Mononuclear cell (primary cell): ENCODE results near the gene ADH1C. TPM values are rescaled to one million over a fixed set of nuclear protein-coding genes. Genes with fewer than 3 reads are reported as not detected.
"Not testable (repeated sequence)": the region's sequence is repeated elsewhere in the genome, so short reads cannot be mapped to it uniquely, and the experiment has no call there.

ENCODE experiments used
- H3K27me3 ChIP-seq: 2 replicates; pipeline ENCODE4 v1.6.0; 2011; ENCODE audit warnings: low read length, control low read depth; ENCODE audit not compliant: insufficient read depth
- H3K4me1 ChIP-seq: 2 replicates; pipeline ENCODE4 v1.5.1; 2011; ENCODE audit warnings: mild to moderate bottlenecking, low read length, control low read depth; ENCODE audit not compliant: insufficient read depth
- H3K4me3 ChIP-seq: 2 replicates; pipeline ENCODE4 v1.5.1; 2011; ENCODE audit warnings: mild to moderate bottlenecking, low read length, moderate library complexity
- H3K9me3 ChIP-seq: 2 replicates; pipeline ENCODE4 v1.5.1; 2011; ENCODE audit warnings: low read depth, mild to moderate bottlenecking, control low read depth, low read length
- total RNA-seq: library from RNA; depleted of rRNA; stranded (reverse); fragments of >200 nt; gene quantifications from one replicate; pipeline ENCODE4 v1.2.3, GENCODE V29; 2012

Gene ADH1C
- not detected for total RNA-seq

- Histone ChIP-seq H3K4me3 (no peak within 1 kb of the TSS), H3K4me1 (peaks cover 3% of the 10 kb centered on the region), H3K9me3 (no peaks in the 10 kb centered on the region), H3K27me3 (no peaks in the 10 kb centered on the region)
These were observed at the start of gene ADH1C for GRCh38 chr4:99352602-99353537. TSS of gene ADH1C (minus strand) at chr4:99352746. CDS start at chr4:99352675, 71 bp downstream.

- Histone ChIP-seq H3K4me1 (no peaks in the 10 kb centered on the region), H3K4me3 (no peak overlapping the region), H3K9me3 (no peaks in the 10 kb centered on the region), H3K27me3 (no peaks in the 10 kb centered on the region)
These were observed 48.3 kb upstream of the ADH1C start for GRCh38 chr4:99400831-99401230.

GRCh38 chr4:99399017-99399416, 46.5 kb upstream of the ADH1C start:
- no peaks in the 10 kb centered on the region for H3K9me3 ChIP-seq
- H3K27me3 ChIP-seq = no peaks in the 10 kb centered on the region
- H3K4me3 ChIP-seq = no peak overlapping the region
- no peaks in the 10 kb centered on the region for H3K4me1 ChIP-seq

GRCh38 chr4:99395595-99396364, 43.2 kb upstream of the ADH1C start:
- H3K27me3 ChIP-seq = no peaks in the 10 kb centered on the region
- H3K9me3 ChIP-seq = peaks cover 6% of the 10 kb centered on the region
- H3K4me1 ChIP-seq = no peaks in the 10 kb centered on the region
- no peak overlapping the region for H3K4me3 ChIP-seq

GRCh38 chr4:99394896-99395295, 42.4 kb upstream of the ADH1C start:
- H3K4me1 ChIP-seq = no peaks in the 10 kb centered on the region
- H3K27me3 ChIP-seq = no peaks in the 10 kb centered on the region
- H3K9me3 ChIP-seq = peaks cover 6% of the 10 kb centered on the region
- no peak overlapping the region for H3K4me3 ChIP-seq

GRCh38 chr4:99390055-99390454, 37.5 kb upstream of the ADH1C start:
- Histone ChIP-seq H3K27me3 (no peaks in the 10 kb centered on the region), H3K4me3 (no peak overlapping the region), H3K4me1 (no peaks in the 10 kb centered on the region), H3K9me3 (peaks cover 6% of the 10 kb centered on the region)

- Histone ChIP-seq H3K27me3 (no peaks in the 10 kb centered on the region), H3K4me3 (no peak overlapping the region), H3K4me1 (no peaks in the 10 kb centered on the region), H3K9me3 (peaks cover 6% of the 10 kb centered on the region)
These were observed 37.1 kb upstream of the ADH1C start for GRCh38 chr4:99389606-99390005.

GRCh38 chr4:99383833-99384392, 31.4 kb upstream of the ADH1C start:
- no peaks in the 10 kb centered on the region for H3K4me1 ChIP-seq
- H3K4me3 ChIP-seq = no peak overlapping the region
- H3K9me3 ChIP-seq = no peaks in the 10 kb centered on the region
- H3K27me3 ChIP-seq = no peaks in the 10 kb centered on the region

GRCh38 chr4:99383399-99383798, 30.9 kb upstream of the ADH1C start:
- H3K4me3 ChIP-seq = no peak overlapping the region
- H3K4me1 ChIP-seq = no peaks in the 10 kb centered on the region
- no peaks in the 10 kb centered on the region for H3K27me3 ChIP-seq
- H3K9me3 ChIP-seq = no peaks in the 10 kb centered on the region

- Histone ChIP-seq H3K27me3 (no peaks in the 10 kb centered on the region), H3K9me3 (no peaks in the 10 kb centered on the region), H3K4me3 (no peak overlapping the region), H3K4me1 (no peaks in the 10 kb centered on the region)
These were observed 30.3 kb upstream of the ADH1C start for GRCh38 chr4:99382745-99383360.

- H3K27me3 ChIP-seq = no peaks in the 10 kb centered on the region
- H3K4me3 ChIP-seq = no peak overlapping the region
- H3K4me1 ChIP-seq = no peaks in the 10 kb centered on the region
- no peaks in the 10 kb centered on the region for H3K9me3 ChIP-seq
These were observed 29.1 kb upstream of the ADH1C start for GRCh38 chr4:99381588-99382175.

GRCh38 chr4:99379571-99379970, 27.0 kb upstream of the ADH1C start:
- H3K4me1 ChIP-seq = no peaks in the 10 kb centered on the region
- H3K4me3 ChIP-seq = no peak overlapping the region
- no peaks in the 10 kb centered on the region for H3K9me3 ChIP-seq
- H3K27me3 ChIP-seq = peaks cover 2% of the 10 kb centered on the region

GRCh38 chr4:99378876-99379275, 26.3 kb upstream of the ADH1C start:
- Histone ChIP-seq H3K4me3 (no peak overlapping the region), H3K27me3 (peaks cover 2% of the 10 kb centered on the region), H3K4me1 (no peaks in the 10 kb centered on the region), H3K9me3 (no peaks in the 10 kb centered on the region)

GRCh38 chr4:99377341-99377740, 24.8 kb upstream of the ADH1C start:
- H3K9me3 ChIP-seq, H3K4me3 ChIP-seq, H3K27me3 ChIP-seq, H3K4me1 ChIP-seq: not testable (repeated sequence)
